ENCODE data around the gene TTPAL.

Gene TTPAL

DNA sequence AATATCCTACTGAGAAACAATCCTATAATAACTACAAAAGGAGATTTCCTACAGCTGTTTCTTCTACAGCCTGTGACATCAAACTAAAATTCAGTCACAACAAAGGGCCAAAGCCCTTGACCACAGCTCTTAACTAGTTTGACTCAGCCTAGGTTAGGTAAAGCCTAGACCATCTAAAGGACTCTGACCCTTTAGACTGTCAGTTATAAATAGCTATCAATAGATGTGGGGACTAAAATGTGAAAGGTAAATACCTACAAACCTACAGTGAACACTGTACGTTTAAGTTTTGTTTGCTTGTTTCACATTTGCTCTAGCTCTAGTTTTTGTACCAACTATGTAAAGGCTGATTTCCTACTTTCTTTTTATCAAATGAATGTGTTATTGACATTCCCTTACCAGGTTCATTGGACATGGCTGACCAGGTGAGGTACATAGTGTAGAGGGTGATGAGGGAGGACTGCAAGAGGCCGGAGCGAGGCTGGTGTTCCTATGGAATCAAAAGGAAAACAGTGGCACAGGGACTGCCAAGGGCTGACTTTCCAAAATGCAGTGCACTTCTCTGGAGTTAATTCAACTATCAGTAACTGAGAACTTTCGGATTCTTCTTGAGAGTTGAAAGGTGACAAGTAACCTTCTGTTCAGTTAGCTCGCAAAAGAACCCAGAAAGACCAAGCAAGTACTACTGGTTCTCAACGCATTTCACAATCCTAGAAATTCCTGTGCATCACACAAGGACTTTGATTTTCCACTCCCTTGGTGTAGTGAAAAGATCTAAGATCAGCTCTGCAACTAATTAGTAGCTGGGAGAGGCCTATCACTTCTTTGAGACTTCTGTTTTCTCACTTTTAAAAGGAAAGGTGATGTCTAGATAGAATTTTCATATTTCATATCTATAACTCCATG lies 29.0 kb downstream of the TTPAL start:
- no peaks in the 10 kb centered on the region for H3K9me2 ChIP-seq (replicated peaks; ENCODE audit: control insufficient read depth, low read length)
- H3F3A ChIP-seq (ENCODE audit: control insufficient read depth, insufficient read depth): no peaks in the 10 kb centered on the region
- no peak overlapping the region for H3K27ac ChIP-seq (ENCODE audit: low read depth, low read length)
- no peak overlapping the region for H3K4me3 ChIP-seq (ENCODE audit: low read length)
- TF ChIP-seq CTCF (IDR thresholded peaks at IDR 0.05; ENCODE audit: low read depth, low read length, poor library complexity, severe bottlenecking) (no peak), EZH2phosphoT487 (IDR thresholded peaks at IDR 0.05; ENCODE audit: borderline replicate concordance, low read length) (no peak)
- no peaks in the 10 kb centered on the region for H3K79me2 ChIP-seq (ENCODE audit: control insufficient read depth, low read length)
- H3K36me3 ChIP-seq (ENCODE audit: control insufficient read depth, low read length): peaks cover 80% of the 10 kb centered on the region
- no peaks in the 10 kb centered on the region for H3K4me1 ChIP-seq (ENCODE audit: control insufficient read depth, low read length)
- no peaks in the 10 kb centered on the region for H3K27me3 ChIP-seq (ENCODE audit: control insufficient read depth, low read length)
- H3K9me3 ChIP-seq (ENCODE audit: control insufficient read depth, insufficient read depth, low read length): no peaks in the 10 kb centered on the region
- no peak overlapping the region for H3K4me2 ChIP-seq (ENCODE audit: low read length)
- H4K20me1 ChIP-seq (ENCODE audit: control insufficient read depth, insufficient read depth, low read depth, low read length): no peaks in the 10 kb centered on the region

DNA sequence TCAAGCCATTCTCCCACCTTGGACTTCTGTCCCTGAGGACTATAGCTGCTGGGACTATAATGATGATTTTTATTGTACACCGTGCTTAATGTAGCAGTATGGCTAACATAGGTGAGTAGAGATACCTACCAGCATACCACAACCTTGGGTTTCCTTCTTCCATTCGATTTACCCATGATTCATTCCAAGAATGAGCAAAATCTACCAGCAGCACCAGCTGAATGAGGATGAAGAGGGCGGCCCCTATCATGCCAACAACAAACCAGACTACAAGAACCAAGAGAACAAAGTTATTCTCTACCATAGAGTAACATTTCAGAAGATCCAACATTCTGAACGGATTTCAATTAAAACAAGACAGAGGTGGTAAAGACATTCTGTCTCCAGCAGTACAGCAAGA lies 34.1 kb downstream of the TTPAL start:
- Histone ChIP-seq H3F3A (ENCODE audit: control insufficient read depth, insufficient read depth) (no peaks in the 10 kb centered on the region), H3K36me3 (ENCODE audit: control insufficient read depth, low read length) (peaks cover 64% of the 10 kb centered on the region)

DNA sequence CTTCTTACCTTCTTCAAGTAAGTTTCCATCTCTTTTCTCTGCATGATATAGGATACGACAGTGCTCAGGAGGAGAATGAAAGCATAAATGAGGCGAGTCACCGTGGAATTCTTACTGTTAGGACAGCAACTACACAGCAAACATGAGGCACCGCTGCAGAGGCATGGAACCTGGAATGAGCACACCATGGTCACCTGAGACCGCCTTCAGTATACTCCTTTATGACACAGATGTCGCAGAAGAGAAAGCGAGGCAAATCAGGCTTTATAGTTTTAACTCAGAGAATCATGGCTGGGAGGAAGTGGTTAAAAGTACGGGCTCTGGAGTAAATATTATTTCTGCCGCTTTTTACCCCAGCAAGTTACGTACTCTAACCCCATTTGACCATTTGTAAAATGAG lies 38.2 kb downstream of the TTPAL start:
- no peaks in the 10 kb centered on the region for H3F3A ChIP-seq (ENCODE audit: control insufficient read depth, insufficient read depth)
- no peaks in the 10 kb centered on the region for H3K9me2 ChIP-seq (replicated peaks; ENCODE audit: control insufficient read depth, low read length)
- H3K27ac ChIP-seq (ENCODE audit: low read depth, low read length): no peak overlapping the region
- peaks cover 3% of the 10 kb centered on the region; the same call in 1 of the 2 replicates for H4K20me1 ChIP-seq (ENCODE audit: control insufficient read depth, insufficient read depth, low read depth, low read length)
- no peak overlapping the region for H3K4me2 ChIP-seq (ENCODE audit: low read length)
- H3K79me2 ChIP-seq (ENCODE audit: control insufficient read depth, low read length): peaks cover 56% of the 10 kb centered on the region
- no peak overlapping the region for H3K4me3 ChIP-seq (ENCODE audit: low read length)
- no peaks in the 10 kb centered on the region for H3K27me3 ChIP-seq (ENCODE audit: control insufficient read depth, low read length)
- H3K36me3 ChIP-seq (ENCODE audit: control insufficient read depth, low read length): peaks cover 36% of the 10 kb centered on the region
- TF ChIP-seq EZH2phosphoT487 (IDR thresholded peaks at IDR 0.05; ENCODE audit: borderline replicate concordance, low read length) (no peak), CTCF (IDR thresholded peaks at IDR 0.05; ENCODE audit: low read depth, low read length, poor library complexity, severe bottlenecking) (no peak)
- H3K9me3 ChIP-seq (ENCODE audit: control insufficient read depth, insufficient read depth, low read length): no peaks in the 10 kb centered on the region
- H3K4me1 ChIP-seq (ENCODE audit: control insufficient read depth, low read length): no peaks in the 10 kb centered on the region

More for the DNA sequence above, 34.1 kb downstream of the TTPAL start:
- Histone ChIP-seq H3K9me2 (replicated peaks; ENCODE audit: control insufficient read depth, low read length) (no peaks in the 10 kb centered on the region), H3K9me3 (ENCODE audit: control insufficient read depth, insufficient read depth, low read length) (no peaks in the 10 kb centered on the region), H3K4me3 (ENCODE audit: low read length) (no peak overlapping the region), H3K4me2 (ENCODE audit: low read length) (no peak overlapping the region), H3K79me2 (ENCODE audit: control insufficient read depth, low read length) (peaks cover 16% of the 10 kb centered on the region), H3K27ac (ENCODE audit: low read depth, low read length) (no peak overlapping the region), H4K20me1 (ENCODE audit: control insufficient read depth, insufficient read depth, low read depth, low read length) (no peaks in the 10 kb centered on the region), H3K27me3 (ENCODE audit: control insufficient read depth, low read length) (no peaks in the 10 kb centered on the region), H3K4me1 (ENCODE audit: control insufficient read depth, low read length) (no peaks in the 10 kb centered on the region)
- no peak for TF ChIP-seq EZH2phosphoT487 (IDR thresholded peaks at IDR 0.05; ENCODE audit: borderline replicate concordance, low read length)
- TF ChIP-seq CTCF (IDR thresholded peaks at IDR 0.05; ENCODE audit: low read depth, low read length, poor library complexity, severe bottlenecking): no peak

Data from DOHH2 (cell line).